HL-60/S4 treated with retinoic acid at 250 ng/mL for 4 days and 3 days (cell line): ENCODE data around the gene SLC26A9.

Experiments used
- in situ Hi-C: fragments of 300-500 bp; cut with MboI; formaldehyde crosslinking; loops from 2 replicates; pipeline ENCODE4 v1.7.0; 2022; ENCODE audit warnings: low sequenced_read_pairs

The SLC26A9 gene

GRCh38 chr1:205927247-205927646 is 16.0 kb downstream of the SLC26A9 start:
- in situ Hi-C loops: no loop called here

- in situ Hi-C loops: no loop called here
Measured at GRCh38 chr1:205926636-205927035, 16.6 kb downstream of the SLC26A9 start.

GRCh38 chr1:205926213-205926612 is 17.0 kb downstream of the SLC26A9 start:
- in situ Hi-C loops: no loop called here

- in situ Hi-C loops: no loop called here
Measured at GRCh38 chr1:205925736-205926135, 17.5 kb downstream of the SLC26A9 start.

- in situ Hi-C loops: no loop called here
Measured at GRCh38 chr1:205924460-205924790, 18.8 kb downstream of the SLC26A9 start.

- in situ Hi-C loops: no loop called here
Measured at GRCh38 chr1:205923651-205924459, 19.4 kb downstream of the SLC26A9 start.

GRCh38 chr1:205922806-205923205 is 20.4 kb downstream of the SLC26A9 start:
- in situ Hi-C loops: no loop called here

GRCh38 chr1:205922314-205922713 is 20.9 kb downstream of the SLC26A9 start:
- in situ Hi-C loops: no loop called here

- in situ Hi-C loops: no loop called here
Measured at GRCh38 chr1:205921570-205921909, 21.7 kb downstream of the SLC26A9 start.

GRCh38 chr1:205920861-205921569 is 22.2 kb downstream of the SLC26A9 start:
- in situ Hi-C loops: no loop called here

GRCh38 chr1:205920159-205920558 is 23.1 kb downstream of the SLC26A9 start:
- in situ Hi-C loops: no loop called here

GRCh38 chr1:205918955-205919746 is 24.1 kb downstream of the SLC26A9 start:
- in situ Hi-C loops: loop anchor here (10.0 kb wide), 1 partner anchor 186 kb away; no protein-coding TSS in a partner anchor

- in situ Hi-C loops: loop anchor here (10.0 kb wide), 1 partner anchor 187 kb away; no protein-coding TSS in a partner anchor
Measured at GRCh38 chr1:205917466-205918238, 25.6 kb downstream of the SLC26A9 start.

- in situ Hi-C loops: loop anchor here (10.0 kb wide), 1 partner anchor 188 kb away; no protein-coding TSS in a partner anchor
Measured at GRCh38 chr1:205916541-205916940, 26.7 kb downstream of the SLC26A9 start.

- in situ Hi-C loops: loop anchor here (10.0 kb wide), 1 partner anchor 189 kb away; no protein-coding TSS in a partner anchor
Measured at GRCh38 chr1:205915354-205915990, 27.8 kb downstream of the SLC26A9 start.

GRCh38 chr1:205914730-205915129 is 28.5 kb downstream of the SLC26A9 start:
- in situ Hi-C loops: loop anchor here (10.0 kb wide), 1 partner anchor 190 kb away; no protein-coding TSS in a partner anchor

GRCh38 chr1:205914155-205914507 is 29.1 kb downstream of the SLC26A9 start:
- in situ Hi-C loops: loop anchor here (10.0 kb wide), 1 partner anchor 191 kb away; no protein-coding TSS in a partner anchor

- in situ Hi-C loops: loop anchor here (10.0 kb wide), 1 partner anchor 191 kb away; no protein-coding TSS in a partner anchor
Measured at GRCh38 chr1:205913451-205914154, 29.7 kb downstream of the SLC26A9 start.

GRCh38 chr1:205907794-205908193 is 35.5 kb downstream of the SLC26A9 start:
- in situ Hi-C loops: no loop called here
